Activated T-helper 1 cell treated with anti-CD3 and anti-CD28 coated beads, Interleukin-2, amount 50 U/mL, for 16 hours (primary cell): ENCODE data around the gene ZNF629.
A peak's percentile ranks its signal among the peaks of the same experiment; 100 is the strongest.

Experiments used
- DNase-seq, 2 donors: peaks; one replicate each; pipeline ENCODE4 v3.0.0-alpha.2; 2020; ENCODE audit warnings: low read depth in 1 of 2, low spot score in 1 of 2

Gene ZNF629

GRCh38 chr16:30786115-30786935 lies 680 bp downstream of the ZNF629 start:
- no peak for DNase-seq

DNA sequence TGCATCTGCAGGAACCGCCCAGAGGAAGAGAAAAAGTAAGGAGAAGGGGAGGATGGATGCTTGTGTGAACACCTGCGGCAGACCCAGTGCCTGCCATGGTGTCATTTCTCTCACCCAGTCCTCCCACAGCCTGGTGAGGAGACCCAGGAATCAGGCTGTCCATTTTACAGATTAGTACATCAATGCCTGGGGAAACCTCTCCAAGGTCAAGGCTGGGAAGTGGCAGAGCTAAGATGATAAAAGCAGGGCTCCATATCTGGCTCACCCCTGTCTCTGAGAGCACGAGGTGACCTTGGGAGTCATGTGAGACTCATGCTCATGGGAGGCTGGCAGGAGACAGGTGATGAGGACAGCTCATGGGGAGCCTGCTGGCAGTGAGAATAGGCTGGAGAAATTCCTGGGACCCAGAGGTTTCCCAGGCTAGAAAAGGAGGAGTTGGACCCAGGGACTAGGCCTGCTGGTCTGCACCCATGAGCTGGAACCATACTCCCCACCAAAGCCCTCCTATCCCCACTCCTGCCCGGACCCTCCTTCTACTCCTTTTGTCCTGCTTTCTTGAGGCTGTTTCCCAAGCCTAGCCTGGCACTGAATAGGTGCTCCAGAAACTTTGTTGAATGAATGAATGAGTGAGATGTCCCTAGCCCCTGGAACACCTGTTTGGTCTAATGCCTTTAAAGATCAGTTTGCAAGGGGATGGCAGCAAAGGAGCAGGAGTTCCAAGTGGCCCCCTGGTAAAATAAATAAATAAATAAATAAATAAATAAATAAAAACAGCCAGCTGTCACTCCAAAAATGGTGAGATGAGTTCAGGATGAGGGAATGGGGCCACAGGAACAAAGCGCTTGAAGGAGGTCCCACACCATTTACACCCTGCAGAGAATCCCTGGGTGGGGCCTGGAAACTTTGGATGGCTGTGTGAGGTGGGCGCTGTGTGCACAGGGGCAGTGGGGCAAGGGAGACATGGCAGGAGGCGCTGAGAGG lies 1.6 kb downstream of the ZNF629 start:
- no peak for DNase-seq

DNA sequence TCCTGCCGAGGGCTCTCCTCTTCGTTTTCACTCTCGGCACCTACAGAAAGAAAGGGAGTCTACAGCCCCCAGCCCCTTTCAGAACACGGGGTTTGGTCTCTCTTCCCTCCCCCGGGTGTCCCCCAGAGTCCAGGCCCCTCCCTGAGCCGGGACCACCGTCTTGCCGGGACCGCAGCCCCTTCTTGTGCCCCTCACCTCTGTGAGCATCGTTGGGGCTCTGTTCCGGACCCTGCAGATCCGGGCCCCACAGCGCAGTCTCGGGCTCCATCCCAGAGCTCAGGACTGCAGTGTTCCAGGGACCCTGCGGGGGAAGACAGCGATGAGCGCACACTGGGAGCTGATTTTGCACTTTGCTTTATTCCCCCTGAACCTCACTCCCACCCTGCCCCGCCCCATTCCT lies 2.8 kb downstream of the ZNF629 start:
- no peak for DNase-seq

- DNase-seq: no peak
Measured at GRCh38 chr16:30783280-30784109, 3.5 kb downstream of the ZNF629 start.

- DNase-seq: no peak
Measured at GRCh38 chr16:30782486-30783279, 4.3 kb downstream of the ZNF629 start.

DNA sequence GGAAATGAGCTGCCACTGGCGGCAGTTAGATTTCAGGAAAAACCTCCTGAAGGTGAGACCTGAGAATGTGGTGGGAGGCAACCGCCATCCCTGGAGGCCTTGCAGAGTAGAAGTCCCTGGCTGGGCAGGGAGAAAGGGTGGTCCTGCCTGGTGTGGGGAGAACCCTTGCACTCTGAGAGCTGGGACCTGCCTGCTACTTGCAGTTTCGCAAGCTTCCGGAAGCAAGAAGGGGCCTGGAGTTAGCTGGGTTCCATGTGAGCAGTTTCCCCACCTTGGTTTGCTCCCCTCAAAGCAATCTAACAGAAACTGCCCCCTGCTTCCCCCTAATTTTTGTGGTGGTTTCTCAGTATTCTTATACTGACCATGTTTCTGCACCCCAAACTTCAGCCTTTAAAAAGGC lies 6.5 kb downstream of the ZNF629 start:
- no peak for DNase-seq

DNA sequence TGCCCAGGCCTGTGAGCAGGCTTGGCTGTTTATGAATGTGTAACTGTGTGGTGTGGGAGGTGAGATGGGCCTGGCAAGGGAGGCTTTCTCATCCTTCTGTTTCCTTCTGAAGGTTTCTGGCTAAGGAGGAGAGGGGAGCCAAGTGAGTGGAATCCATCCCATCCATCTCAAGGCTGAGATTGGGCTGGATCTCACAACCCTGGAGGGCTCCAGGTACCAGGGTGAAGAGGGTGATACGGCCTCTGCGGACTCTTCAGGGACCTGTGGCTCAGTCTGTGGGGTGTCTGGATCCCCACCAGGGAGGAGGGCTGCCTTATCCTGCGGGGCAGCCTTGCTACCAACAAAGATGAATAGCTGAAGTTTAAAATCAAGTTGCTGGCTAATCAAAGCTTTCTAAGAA lies 7.0 kb downstream of the ZNF629 start:
- no peak for DNase-seq

DNA sequence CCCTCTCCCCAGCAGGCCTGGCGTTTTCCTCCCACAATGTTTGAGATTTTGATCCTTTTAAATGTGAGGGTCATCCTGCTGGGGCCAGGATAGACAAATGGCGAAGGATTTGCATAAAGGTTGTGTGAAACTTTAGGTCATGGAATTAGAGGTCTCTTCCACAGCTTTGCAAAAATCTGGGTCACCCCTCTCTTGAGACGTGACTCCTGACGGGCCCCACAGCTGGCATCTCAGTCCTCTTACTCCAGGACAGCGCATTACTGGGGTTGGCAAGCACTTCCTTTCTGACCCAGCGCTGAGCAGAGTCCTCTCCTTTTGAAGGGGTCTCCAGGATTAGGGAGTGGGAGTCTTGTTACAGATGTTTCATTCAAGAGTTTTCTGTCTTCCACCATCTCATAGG lies 7.4 kb downstream of the ZNF629 start:
- DNase-seq: no peak

DNA sequence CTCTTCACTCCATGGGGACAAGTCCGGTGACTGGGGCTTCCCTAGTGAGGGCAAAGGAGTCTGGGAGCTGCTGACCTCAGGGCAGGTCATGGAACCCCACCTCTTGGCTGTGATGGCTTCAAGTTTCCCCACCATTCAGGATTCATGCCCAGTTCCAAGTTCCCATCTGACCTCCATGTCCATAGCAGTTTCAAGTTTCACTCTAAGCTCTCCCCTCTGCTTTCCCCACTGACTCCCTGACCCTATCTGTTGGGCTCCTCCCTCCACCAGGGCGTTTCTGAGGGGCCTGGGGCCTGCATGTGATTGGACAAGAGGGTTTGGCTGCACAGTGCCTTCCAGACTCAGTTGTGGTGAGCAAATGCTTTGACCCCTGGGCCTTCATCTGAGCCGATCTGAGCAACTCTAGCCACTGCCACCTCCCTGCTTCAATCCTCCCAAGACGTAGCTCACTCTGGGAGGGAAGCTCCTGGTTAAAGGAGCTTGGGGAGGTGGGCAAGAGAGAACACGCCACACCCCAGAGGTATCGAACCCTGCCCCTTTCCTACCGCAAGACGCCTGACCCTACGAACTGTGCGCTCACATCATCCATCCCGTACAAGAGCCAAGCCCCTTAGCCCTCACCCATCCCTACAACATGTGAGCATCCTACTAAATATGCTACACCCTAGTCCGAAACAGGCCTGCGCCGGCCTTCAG lies 8.3 kb downstream of the ZNF629 start:
- DNase-seq: no peak

DNA sequence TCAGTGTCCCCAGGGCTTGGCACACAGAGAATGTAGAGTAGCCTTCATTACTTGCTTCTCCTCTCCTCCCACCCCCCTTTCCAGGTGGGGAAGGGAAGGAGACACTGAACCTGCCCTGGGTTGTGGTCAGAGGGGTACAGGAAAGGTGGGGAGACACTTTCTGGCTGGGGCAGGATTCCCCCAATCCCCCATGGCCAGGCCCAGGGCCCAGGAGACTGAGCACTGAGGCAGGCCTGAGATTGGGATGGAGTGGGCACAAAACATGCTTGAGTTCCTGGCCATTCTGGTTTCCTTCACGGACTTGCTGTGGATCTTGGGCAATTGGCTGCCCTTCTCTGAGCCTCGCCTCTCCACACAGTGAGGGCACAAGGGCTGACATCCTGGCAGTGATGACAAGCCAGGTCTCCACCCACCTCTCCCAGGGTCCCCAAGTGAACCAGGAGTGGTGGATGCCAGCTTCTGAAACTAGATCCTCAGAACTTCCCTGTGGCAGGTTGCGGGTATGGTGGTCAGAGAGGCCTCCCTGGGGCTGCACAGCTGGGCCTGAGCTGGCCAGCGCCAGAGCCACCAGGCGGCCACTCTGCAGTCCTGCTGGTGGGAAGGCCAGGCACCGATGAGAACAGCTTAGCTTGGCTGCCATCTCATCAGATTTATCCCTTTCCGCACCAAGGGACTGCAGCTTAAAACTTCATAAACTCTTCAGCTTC lies 9.3 kb downstream of the ZNF629 start:
- DNase-seq: no peak

DNA sequence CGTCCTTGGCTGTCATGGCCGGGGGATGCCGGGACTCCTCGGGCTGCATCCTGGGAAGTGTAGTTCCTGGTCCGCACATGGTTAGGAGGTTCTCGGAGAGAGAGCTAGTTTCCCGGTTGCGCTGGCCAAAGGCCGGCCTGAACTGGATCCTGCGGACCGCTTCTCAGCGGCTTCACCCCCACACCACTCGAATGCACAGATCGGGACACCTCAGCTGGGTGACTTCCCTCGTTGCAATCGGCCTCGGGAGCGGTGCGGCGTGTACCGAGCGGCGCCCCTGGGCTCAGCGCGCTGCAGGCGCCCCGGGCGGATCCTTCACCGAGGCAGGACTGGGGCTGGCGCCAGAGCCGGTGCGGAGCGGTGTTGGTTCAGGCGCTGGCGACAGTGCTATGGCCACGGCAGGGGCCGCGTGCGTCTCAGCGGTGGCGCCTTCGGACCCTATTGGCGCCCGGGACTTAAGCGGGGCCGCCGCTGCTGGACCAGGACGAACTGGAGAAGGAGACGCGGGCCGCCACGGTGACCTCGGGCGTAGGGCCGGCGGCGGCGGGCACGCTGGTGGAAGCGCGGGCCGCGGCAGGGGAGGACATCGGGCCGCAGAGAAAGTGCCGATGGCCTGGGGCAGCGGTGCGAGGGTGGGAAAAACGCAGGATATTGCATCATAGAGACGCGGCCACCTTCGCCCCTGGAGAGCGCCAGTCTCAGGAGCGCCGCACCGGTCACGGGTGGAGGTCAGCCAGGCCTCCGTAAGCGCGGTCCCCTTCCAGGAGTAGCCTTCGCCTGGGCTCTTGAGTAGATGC lies 11.4 kb downstream of the ZNF629 start:
- DNase-seq: peak in 1 of 2 donors; percentile 35

DNA sequence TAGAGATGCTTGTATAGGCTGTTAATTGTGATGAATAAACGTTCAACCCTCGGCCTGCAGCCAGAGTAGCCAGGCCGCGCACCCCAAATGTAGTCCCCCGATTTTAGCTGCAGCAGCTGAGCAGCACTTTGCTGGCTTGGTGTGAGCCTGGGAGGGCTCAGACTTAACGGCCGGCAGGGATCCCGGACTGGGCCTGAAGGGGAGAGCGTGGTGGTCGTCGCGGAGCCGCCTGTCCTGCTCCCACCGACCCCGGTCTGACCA lies 11.9 kb downstream of the ZNF629 start:
- no peak for DNase-seq

GRCh38 chr16:30774367-30775130 lies 12.5 kb downstream of the ZNF629 start:
- no peak for DNase-seq

DNA sequence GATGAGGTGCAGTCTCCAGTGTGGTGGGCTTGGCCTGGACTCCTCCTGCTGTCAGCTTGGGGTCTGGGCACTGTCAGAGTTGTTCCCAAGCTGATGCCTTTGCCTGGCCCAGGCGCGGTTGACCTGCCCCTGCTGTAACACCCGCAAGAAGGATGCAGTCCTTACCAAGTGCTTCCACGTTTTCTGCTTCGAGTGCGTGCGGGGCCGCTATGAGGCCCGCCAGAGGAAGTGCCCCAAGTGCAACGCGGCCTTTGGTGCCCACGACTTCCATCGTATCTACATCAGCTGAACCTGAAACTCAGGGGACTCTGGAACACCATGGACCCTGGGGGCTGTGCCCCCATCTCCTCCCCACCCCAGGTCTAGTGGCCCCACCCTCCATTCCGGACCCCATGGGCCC lies 13.2 kb downstream of the ZNF629 start:
- no peak for DNase-seq

GRCh38 chr16:30771726-30772125 lies 15.3 kb downstream of the ZNF629 start:
- DNase-seq: no peak

GRCh38 chr16:30769379-30770089 lies 17.5 kb downstream of the ZNF629 start:
- no peak for DNase-seq

DNA sequence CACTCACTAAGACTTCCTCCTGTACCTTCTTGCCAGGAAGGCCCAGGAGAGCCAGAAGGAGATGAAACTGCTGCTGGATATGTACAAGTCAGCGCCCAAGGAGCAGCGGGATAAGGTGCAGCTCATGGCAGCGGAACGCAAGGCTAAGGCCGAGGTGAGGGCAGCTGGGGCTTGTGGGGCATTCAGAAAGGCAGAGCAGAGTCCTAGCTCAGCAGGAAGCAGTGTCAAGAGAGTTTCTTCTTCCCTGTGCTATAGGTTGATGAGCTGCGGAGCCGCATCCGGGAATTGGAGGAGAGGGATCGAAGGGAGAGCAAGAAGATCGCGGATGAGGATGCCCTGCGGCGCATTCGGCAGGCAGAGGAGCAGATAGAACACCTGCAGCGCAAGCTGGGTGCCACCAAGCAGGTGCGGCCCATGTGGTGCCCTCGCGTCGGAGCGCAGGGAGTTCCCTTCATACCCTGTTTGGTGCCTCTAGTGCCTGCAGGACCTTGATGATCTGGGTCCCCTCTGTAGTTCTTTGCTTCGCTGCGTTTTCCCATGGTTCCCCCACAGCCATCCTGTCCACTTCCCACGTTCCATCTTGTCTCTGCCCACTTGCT lies 18.3 kb downstream of the ZNF629 start:
- DNase-seq: no peak
